ENCODE data around the gene PDE6A. TPM values are rescaled to one million over a fixed set of nuclear protein-coding genes. Genes with fewer than 3 reads are reported as not detected.
"Not testable (repeated sequence)": the region's sequence is repeated elsewhere in the genome, so short reads cannot be mapped to it uniquely, and the experiment has no call there.

Gene PDE6A
- total RNA-seq, 2 donors from 2014 or later, result not detected

DNA sequence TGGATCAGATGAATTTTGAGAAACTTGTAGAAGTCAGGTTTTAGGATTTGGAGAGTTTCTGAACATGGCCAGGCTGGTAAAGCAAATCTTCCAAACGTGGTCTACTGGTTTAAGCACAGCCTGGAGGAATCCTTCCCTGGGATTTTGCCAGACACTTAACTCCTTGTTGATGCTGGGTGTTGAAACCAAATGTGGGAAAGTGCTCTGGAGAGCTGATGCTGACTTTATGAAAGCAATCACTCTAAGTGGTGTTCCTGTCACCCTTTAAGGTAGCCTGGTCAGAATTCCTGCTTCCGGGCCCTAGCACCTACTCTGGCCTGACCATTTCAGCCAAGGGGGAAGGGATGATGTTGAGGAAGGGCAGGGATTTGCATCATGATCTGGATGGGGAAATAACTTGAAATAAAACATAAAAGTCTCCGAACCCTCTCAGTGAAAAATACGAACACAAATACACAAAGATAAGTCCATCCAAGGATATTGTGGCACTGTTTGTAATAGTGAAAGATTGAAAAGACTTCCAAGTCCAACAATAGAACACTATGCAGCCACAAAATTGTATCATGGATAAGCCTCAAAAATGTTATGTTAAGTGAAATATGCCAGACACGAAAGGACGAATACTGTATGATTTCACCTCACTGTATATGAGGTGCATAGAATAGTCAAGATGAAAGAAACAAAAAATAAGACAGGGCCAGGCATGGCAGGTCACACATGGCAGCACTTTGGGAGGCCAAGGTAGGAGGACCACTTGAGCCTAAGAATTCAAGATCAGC, 57.7 kb downstream of the PDE6A start:
- Mint-ChIP-seq H3K27me3 (peaks cover 5 to 8% of the 10 kb centered on the region in 2 donors), H3K27ac (no peak overlapping the region), H3K4me1 (ENCODE audit: low read depth in 2 of 2) (no peaks in the 10 kb centered on the region), H3K4me3 (no peak overlapping the region), H3K9me3 (no peaks in the 10 kb centered on the region), H3K36me3 (no peaks in the 10 kb centered on the region)
- no peak for DNase-seq (ENCODE audit: low spot score)
- no peak for ATAC-seq

DNA sequence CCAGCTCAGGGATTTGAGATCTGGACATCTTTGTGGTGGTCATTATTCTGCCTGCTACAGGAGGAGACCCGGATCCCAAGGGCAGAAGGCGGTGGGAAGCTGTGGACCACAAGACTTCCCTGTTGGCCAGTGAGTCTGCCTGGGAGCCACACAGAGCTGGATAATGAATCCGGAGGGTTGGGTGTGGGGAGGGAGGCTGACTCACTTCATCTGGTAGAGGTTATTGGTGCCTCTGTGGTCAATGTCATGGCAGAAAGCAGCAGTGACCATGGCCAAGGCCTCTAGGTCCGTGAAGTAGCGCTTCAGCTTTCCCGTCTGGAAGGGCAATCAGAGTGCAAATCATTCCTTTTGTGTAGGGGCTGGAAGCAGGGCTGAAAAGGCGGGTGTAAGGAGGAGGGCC, 58.5 kb downstream of the PDE6A start:
- H3K9me3 Mint-ChIP-seq, result peaks cover 3% of the 10 kb centered on the region
- DNase-seq (ENCODE audit: low spot score), result no peak
- H3K27ac Mint-ChIP-seq, result no peak overlapping the region
- H3K27me3 Mint-ChIP-seq, result peaks cover 8 to 9% of the 10 kb centered on the region in 2 donors
- H3K36me3 Mint-ChIP-seq, result no peaks in the 10 kb centered on the region
- ATAC-seq, result peak in 1 of 2 donors; percentile 28
- H3K4me3 Mint-ChIP-seq, result no peak overlapping the region
- H3K4me1 Mint-ChIP-seq (ENCODE audit: low read depth in 2 of 2), result no peaks in the 10 kb centered on the region

DNA sequence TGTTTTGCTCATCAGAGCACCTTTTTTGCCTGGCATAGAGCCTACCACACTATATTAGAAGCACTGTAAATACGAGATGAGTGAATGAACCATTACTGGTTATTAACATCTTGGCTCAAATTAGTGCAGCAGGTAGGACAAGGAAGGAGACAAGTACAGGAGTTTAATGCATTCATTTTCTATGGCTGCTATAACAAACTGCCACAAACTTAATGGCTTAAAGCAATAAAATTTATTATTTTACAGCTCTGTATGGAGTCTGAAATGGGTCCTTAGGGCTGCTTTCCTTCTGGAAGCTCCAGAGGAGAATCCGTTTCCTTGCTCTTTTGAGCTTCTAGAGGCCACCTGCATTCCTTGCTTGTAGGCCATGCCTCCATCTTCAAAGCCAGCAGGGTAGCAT, 59.1 kb downstream of the PDE6A start:
- ATAC-seq, result no peak
- H3K4me1 Mint-ChIP-seq (ENCODE audit: low read depth in 2 of 2), result no peaks in the 10 kb centered on the region
- peaks cover 8 to 13% of the 10 kb centered on the region in 2 donors for H3K27me3 Mint-ChIP-seq
- no peak overlapping the region for H3K4me3 Mint-ChIP-seq
- H3K36me3 Mint-ChIP-seq, result no peaks in the 10 kb centered on the region
- peaks cover 3% of the 10 kb centered on the region for H3K9me3 Mint-ChIP-seq
- no peak for DNase-seq (ENCODE audit: low spot score)
- no peak overlapping the region for H3K27ac Mint-ChIP-seq

DNA sequence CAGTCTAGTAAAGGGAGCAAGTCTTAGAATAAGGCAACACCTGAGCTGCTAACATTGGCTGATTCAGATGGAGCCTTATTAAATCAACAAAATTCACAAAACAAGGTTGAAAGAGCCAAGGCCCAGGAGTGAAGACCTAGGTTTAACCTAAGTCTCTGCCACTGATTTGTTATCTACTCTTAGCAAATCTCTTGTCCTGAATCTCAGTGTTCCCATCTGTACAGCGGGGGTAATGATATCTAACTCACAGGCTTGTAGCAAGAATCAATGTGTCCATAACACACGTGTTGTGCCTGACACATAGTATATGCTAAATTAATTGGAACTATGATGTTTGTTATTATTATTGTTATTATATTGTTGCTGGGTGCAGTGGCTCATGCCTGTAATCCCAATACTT, 61.0 kb downstream of the PDE6A start:
- Mint-ChIP-seq H3K27ac (no peak overlapping the region), H3K4me1 (ENCODE audit: low read depth in 2 of 2) (no peaks in the 10 kb centered on the region), H3K4me3 (no peak overlapping the region), H3K9me3 (peaks cover 3% of the 10 kb centered on the region), H3K36me3 (peaks cover 4% of the 10 kb centered on the region), H3K27me3 (peaks cover 12 to 13% of the 10 kb centered on the region in 2 donors)
- no peak for DNase-seq (ENCODE audit: low spot score)
- ATAC-seq, result no peak

DNA sequence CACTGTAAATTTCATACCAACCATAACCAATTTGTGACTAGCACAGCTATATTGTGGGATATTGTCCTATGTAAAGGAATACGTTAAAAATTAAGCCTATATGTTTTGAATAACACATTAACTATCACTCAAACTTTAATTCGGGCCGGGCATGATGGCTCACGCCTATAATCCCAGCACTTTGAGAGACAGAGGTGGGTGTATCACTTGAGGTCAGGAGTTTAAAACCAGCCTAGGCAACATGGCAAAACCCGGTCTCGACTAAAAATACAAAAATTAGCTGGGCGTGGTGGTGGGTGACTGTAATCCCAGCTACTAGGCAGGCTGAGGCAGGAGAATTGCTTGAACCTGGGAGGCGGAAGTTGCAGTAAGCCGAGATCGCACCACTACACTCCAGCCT, 62.0 kb downstream of the PDE6A start:
- H3K9me3 Mint-ChIP-seq; H3K27ac Mint-ChIP-seq; H3K36me3 Mint-ChIP-seq; H3K27me3 Mint-ChIP-seq; DNase-seq (ENCODE audit: low spot score); ATAC-seq; H3K4me3 Mint-ChIP-seq; H3K4me1 Mint-ChIP-seq (ENCODE audit: low read depth in 2 of 2): not testable (repeated sequence)

DNA sequence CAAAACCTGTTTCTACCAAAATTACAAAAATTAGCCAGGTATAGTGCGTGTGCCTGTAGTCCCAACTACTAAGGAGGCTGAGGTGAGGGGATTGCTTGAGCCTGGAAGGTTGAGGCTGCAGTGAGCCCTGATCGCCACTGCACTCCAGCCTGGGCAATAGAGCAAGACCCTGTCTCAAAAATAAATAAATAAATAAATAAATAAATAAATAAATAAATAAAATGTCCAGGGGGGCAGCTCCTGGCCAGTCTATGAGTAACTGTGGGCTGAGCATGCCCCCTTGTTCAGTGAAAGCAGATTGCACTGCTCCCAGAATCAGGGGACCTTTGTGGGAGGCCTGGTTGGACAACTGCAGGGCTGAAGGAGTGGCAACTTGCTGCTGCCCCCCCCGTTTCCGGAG, 62.7 kb downstream of the PDE6A start:
- Mint-ChIP-seq H3K4me1 (ENCODE audit: low read depth in 2 of 2) (no peaks in the 10 kb centered on the region), H3K4me3 (no peak overlapping the region), H3K9me3 (peaks cover 3% of the 10 kb centered on the region), H3K27me3 (peaks cover 8 to 10% of the 10 kb centered on the region in 2 donors), H3K27ac (no peak overlapping the region), H3K36me3 (peaks cover 4% of the 10 kb centered on the region)
- ATAC-seq (no peak), DNase-seq (ENCODE audit: low spot score) (no peak)

DNA sequence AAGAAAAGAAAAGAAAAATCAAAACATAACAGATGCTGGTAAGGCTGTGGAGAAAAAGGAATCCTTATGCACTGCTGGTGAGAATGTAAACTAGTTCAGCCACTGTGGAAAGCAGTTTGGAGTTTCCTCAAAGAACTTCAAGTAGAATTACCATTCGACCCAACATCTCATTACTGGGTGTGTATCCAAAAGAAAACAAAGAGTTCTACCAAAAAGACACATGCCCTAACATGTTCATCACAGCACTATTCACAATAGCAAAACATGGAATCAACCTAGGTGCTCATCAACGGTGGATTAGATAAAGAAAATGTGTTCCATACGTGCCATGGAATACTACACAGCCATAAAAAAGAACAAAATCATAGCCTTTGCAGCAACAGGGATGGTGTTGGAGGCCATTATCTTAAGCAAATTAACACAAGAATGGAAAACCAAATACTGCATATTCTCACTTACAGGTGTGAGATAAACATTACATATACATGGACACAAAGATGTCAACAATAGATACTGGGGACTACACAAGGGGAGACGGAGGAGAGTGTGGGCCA, 63.4 kb downstream of the PDE6A start:
- ATAC-seq (no peak), DNase-seq (ENCODE audit: low spot score) (no peak)
- H3K27me3 Mint-ChIP-seq, result peaks cover 8 to 16% of the 10 kb centered on the region in 2 donors
- no peak overlapping the region for H3K4me3 Mint-ChIP-seq
- H3K9me3 Mint-ChIP-seq, result peaks cover 3% of the 10 kb centered on the region
- H3K36me3 Mint-ChIP-seq, result peaks cover 4% of the 10 kb centered on the region
- no peaks in the 10 kb centered on the region for H3K4me1 Mint-ChIP-seq (ENCODE audit: low read depth in 2 of 2)
- H3K27ac Mint-ChIP-seq, result no peak overlapping the region

DNA sequence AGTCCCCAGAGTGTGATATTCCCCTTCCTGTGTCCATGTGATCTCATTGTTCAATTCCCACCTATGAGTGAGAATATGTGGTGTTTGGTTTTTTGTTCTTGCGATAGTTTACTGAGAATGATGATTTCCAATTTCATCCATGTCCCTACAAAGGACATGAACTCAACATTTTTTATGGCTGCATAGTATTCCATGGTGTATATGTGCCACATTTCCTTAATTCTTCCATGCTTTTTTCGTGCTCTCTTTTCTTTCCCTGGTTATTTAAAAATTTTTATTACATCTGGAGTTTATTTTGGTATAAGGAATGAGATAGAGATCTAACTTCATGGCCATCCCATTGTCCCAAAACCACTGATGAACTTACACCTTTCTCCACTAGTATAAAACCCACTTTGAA, 65.0 kb downstream of the PDE6A start:
- not testable (repeated sequence) for ATAC-seq; H3K4me3 Mint-ChIP-seq; H3K27ac Mint-ChIP-seq; H3K36me3 Mint-ChIP-seq; DNase-seq (ENCODE audit: low spot score); H3K4me1 Mint-ChIP-seq (ENCODE audit: low read depth in 2 of 2); H3K9me3 Mint-ChIP-seq
- H3K27me3 Mint-ChIP-seq, result peaks cover 8 to 16% of the 10 kb centered on the region in 2 donors

DNA sequence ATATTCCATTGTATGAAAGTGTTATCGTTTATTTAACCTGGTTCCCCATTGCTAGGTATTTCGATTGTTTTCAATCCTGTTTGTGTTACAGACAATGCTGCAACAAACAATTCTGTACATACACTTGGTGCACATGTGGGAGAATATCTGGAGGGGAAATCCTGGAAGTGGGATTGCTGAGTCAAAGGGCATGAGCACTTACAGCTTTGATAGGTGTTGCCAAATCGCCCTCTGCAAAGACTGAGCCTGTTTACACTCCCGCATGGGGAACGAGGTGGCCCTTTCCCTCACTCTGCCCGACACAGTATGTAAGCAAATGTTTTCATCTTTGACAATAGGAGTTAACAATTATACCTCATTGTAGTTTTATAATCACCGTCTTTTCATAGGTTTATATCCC, 66.2 kb downstream of the PDE6A start:
- Mint-ChIP-seq H3K9me3 (peaks cover 3% of the 10 kb centered on the region), H3K27me3 (peaks cover 8 to 16% of the 10 kb centered on the region in 2 donors), H3K36me3 (peaks cover 4% of the 10 kb centered on the region), H3K4me1 (ENCODE audit: low read depth in 2 of 2) (no peaks in the 10 kb centered on the region), H3K4me3 (no peak overlapping the region), H3K27ac (no peak overlapping the region)
- no peak for ATAC-seq
- no peak for DNase-seq (ENCODE audit: low spot score)

DNA sequence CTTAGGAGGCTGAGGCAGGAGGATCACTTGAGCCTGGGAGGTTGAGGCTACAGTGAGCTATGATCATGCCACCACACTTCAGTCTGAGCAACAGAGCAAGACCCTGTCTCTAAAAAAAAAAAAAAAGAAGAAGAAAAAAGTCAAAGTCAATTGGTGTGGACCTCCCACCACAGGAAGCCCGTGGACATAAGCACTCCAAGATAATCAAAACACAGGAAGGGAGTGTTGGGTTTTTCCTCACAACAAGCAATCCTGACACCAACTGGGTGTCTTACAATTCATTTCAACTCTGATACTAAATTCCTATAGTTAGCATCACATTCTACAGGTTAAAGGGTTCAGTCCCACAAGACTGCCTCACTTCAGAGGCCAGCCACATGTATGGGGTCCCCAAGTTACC, 70.7 kb downstream of the PDE6A start:
- ATAC-seq (no peak), DNase-seq (ENCODE audit: low spot score) (no peak)
- Mint-ChIP-seq H3K27me3 (peaks cover 4 to 8% of the 10 kb centered on the region in 2 donors), H3K4me1 (ENCODE audit: low read depth in 2 of 2) (peaks cover 0 to 3% of the 10 kb centered on the region in 2 donors), H3K36me3 (no peaks in the 10 kb centered on the region), H3K4me3 (no peak overlapping the region), H3K27ac (no peak overlapping the region), H3K9me3 (no peaks in the 10 kb centered on the region)

DNA sequence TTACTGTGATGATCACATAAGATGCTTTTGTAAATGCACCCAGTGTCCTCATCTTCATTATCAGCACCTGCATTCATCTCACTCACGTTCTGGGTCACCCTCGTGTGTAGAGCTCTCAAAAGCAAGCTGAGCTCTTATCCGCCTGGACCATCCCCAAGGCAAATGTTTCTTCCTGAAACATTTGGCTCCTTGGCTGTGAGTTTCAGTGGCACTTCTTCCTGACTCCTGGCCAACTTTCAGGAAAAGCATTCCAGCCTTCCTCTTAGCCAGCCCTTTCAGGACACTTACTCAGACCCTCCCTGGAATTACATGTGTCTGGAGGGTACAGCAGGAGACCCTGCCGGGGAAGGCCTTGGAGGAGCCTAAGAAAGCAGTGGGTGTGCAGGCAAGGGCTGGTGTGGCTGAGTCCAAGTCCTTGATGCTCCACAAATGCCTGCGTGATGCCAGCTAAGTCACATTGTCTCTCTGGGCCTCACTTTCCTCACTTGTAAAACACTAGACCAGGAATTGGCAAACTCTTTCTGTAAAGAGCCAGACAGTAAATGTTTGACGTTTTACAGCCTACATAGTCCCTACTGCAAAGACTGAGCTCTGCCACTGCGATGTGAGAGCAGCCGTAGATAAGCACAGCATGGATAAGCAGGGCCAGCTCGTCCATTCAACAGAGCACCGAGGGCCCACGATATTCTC, 72.1 kb downstream of the PDE6A start:
- H3K27me3 Mint-ChIP-seq, result peaks cover 4 to 8% of the 10 kb centered on the region in 2 donors
- no peak overlapping the region for H3K27ac Mint-ChIP-seq
- DNase-seq (ENCODE audit: low spot score), result no peak
- no peak overlapping the region for H3K4me3 Mint-ChIP-seq
- no peak for ATAC-seq
- H3K4me1 Mint-ChIP-seq (ENCODE audit: low read depth in 2 of 2), result peaks cover 0 to 3% of the 10 kb centered on the region in 2 donors
- no peaks in the 10 kb centered on the region for H3K36me3 Mint-ChIP-seq
- H3K9me3 Mint-ChIP-seq, result no peaks in the 10 kb centered on the region

DNA sequence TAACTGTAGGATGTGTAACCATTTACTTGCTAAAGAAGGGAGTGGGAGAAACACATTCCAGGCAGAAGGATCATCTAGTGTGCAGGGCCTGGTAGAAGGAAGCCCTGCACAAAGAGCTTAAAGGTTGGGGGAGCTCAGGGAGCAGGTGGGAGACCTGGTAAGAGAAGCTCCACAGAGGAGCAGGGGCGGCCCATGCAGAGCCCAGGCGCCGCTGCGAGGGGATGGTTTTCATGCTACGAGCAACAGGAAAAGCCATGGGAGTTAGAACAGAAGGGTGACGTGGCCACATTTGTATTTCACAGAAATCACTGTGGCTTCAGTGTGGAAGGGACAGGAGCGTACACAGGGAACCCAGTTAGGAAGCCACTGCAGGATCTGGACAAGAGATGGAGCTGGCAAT, 73.1 kb downstream of the PDE6A start:
- Mint-ChIP-seq H3K36me3 (no peaks in the 10 kb centered on the region), H3K4me3 (no peak overlapping the region), H3K9me3 (no peaks in the 10 kb centered on the region), H3K4me1 (ENCODE audit: low read depth in 2 of 2) (peaks cover 0 to 3% of the 10 kb centered on the region in 2 donors), H3K27ac (no peak overlapping the region), H3K27me3 (peaks cover 2 to 8% of the 10 kb centered on the region in 2 donors)
- no peak for DNase-seq (ENCODE audit: low spot score)
- ATAC-seq, result no peak

DNA sequence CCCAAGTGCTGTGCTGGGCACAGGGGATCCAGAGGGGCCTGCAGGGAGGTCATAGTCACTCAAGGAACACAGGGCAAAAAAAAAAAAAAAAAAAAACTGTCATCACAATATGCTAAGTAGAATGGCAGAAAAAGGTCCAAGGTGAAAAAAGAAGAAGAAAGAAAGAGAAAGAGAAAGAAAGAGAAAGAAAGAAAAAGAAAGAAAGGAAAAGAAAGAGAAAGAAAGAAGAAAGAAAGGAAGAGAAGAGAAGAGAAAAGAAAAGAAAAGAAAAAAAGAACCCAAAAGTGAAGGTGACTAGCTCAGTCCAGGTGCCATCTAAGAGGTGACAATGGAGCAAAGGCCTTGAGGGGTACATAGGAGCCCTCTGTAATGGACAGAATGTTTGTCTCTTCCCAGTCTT, 73.9 kb downstream of the PDE6A start:
- Mint-ChIP-seq H3K4me1 (ENCODE audit: low read depth in 2 of 2) (peaks cover 0 to 3% of the 10 kb centered on the region in 2 donors), H3K36me3 (no peaks in the 10 kb centered on the region)
- no peak for ATAC-seq

DNA sequence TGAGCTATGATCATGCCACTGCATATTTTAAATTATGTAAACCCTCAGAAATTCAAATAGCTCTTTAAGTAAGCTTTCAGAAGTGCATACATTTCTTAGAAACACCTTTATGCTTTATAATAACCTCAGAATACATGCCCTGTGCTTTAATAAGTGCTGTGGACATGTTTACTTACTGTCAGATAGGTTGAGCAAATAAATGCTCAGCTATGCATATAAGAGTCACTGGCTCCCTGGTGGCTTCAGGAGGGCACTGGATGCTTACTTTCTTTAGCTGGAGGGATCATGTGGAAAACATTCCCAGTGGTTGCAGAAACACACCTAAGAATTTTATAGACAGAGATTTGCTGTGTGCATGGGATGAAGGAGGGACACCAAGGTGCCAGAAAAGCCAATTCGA, 74.4 kb downstream of the PDE6A start:
- Mint-ChIP-seq H3K27ac (no peak overlapping the region), H3K4me1 (ENCODE audit: low read depth in 2 of 2) (peaks cover 0 to 3% of the 10 kb centered on the region in 2 donors), H3K27me3 (peaks cover 0 to 8% of the 10 kb centered on the region in 2 donors), H3K9me3 (no peaks in the 10 kb centered on the region), H3K36me3 (no peaks in the 10 kb centered on the region), H3K4me3 (no peak overlapping the region)
- DNase-seq (ENCODE audit: low spot score) (no peak), ATAC-seq (no peak)

More for the DNA sequence above, 73.9 kb downstream of the PDE6A start:
- Mint-ChIP-seq H3K4me3 (no peak overlapping the region), H3K27me3 (peaks cover 0 to 8% of the 10 kb centered on the region in 2 donors), H3K9me3 (no peaks in the 10 kb centered on the region), H3K27ac (no peak overlapping the region)
- no peak for DNase-seq (ENCODE audit: low spot score)

Measured in natural killer cell treated with Interleukin-12 subunit alpha and Interleukin-12 subunit beta and Interleukin-15 and Interleukin-18, amount 100 ng/mL, for 72 hours (primary cell).